NT2/D1 (cell line): Measurements from ENCODE around the gene CACNG4.

ENCODE experiments used
- SUZ12 ChIP-seq: IDR thresholded peaks from 2 replicates; pipeline ENCODE4 v1.6.1; 2011; ENCODE audit not compliant: insufficient read length, insufficient read depth; ENCODE audit errors: extremely low read depth
- YY1 ChIP-seq: IDR thresholded peaks from 2 replicates; pipeline ENCODE4 v1.6.1; 2011; ENCODE audit not compliant: insufficient read length, insufficient read depth

- TF ChIP-seq YY1 = no peak
- no peak for TF ChIP-seq SUZ12
These were observed 20.2 kb downstream of the CACNG4 start for GRCh38 chr17:66984730-66985129.
